Muscle of arm (tissue), 12 donors: ENCODE data around the gene DLG2. TPM values are rescaled to one million over a fixed set of nuclear protein-coding genes. Genes with fewer than 3 reads are reported as not detected.
A peak's percentile ranks its signal among the peaks of the same experiment; 100 is the strongest.

ENCODE experiments used
- DNase-seq: peaks from one replicate; pipeline ENCODE4 v3.0.0-alpha.2; 2013
- polyA plus RNA-seq, 12 donors: library from polyadenylated mRNA; unstranded; fragments of 120-200 nt; gene quantifications; one replicate each; pipeline ENCODE4 v1.2.1, GENCODE V29; 2013; ENCODE audit not compliant: insufficient read length in 12 of 12

The DLG2 gene
- polyA plus RNA-seq, 12 donors, result 8.3 to 18.2 (median 14.0) TPM; not detected in 1

GRCh38 chr11:83528877-83529276 is 2098.3 kb downstream of the DLG2 start:
- DNase-seq, result no peak

GRCh38 chr11:83528225-83528624 is 2098.9 kb downstream of the DLG2 start:
- DNase-seq, result no peak

GRCh38 chr11:83523676-83524075 is 2103.5 kb downstream of the DLG2 start:
- DNase-seq, result no peak

GRCh38 chr11:83522911-83523310 is 2104.2 kb downstream of the DLG2 start:
- DNase-seq, result no peak

GRCh38 chr11:83521647-83522596 is 2105.2 kb downstream of the DLG2 start:
- no peak for DNase-seq

GRCh38 chr11:83520849-83521248 is 2106.3 kb downstream of the DLG2 start:
- DNase-seq, result no peak

- no peak for DNase-seq
Measured at GRCh38 chr11:83511646-83512045, 2115.5 kb downstream of the DLG2 start.

GRCh38 chr11:83510530-83511460 is 2116.3 kb downstream of the DLG2 start:
- DNase-seq, result no peak

GRCh38 chr11:83508804-83509203 is 2118.3 kb downstream of the DLG2 start:
- DNase-seq, result no peak

- no peak for DNase-seq
Measured at GRCh38 chr11:83502041-83502440, 2125.1 kb downstream of the DLG2 start.

- no peak for DNase-seq
Measured at GRCh38 chr11:83493917-83494316, 2133.2 kb downstream of the DLG2 start.

GRCh38 chr11:83493034-83493433 is 2134.1 kb downstream of the DLG2 start:
- DNase-seq, result no peak

GRCh38 chr11:83483808-83484207 is 2143.3 kb downstream of the DLG2 start:
- no peak for DNase-seq

- DNase-seq, result no peak
Measured at GRCh38 chr11:83480811-83481210, 2146.3 kb downstream of the DLG2 start.

- no peak for DNase-seq
Measured at GRCh38 chr11:83480251-83480650, 2146.9 kb downstream of the DLG2 start.

- no peak for DNase-seq
Measured at GRCh38 chr11:83477772-83478171, 2149.4 kb downstream of the DLG2 start.

GRCh38 chr11:83475760-83476159 is 2151.4 kb downstream of the DLG2 start:
- DNase-seq, result no peak

GRCh38 chr11:83473743-83474142 is 2153.4 kb downstream of the DLG2 start:
- no peak for DNase-seq

- DNase-seq, result no peak
Measured at GRCh38 chr11:83472806-83473205, 2154.3 kb downstream of the DLG2 start.

- peak; percentile 11 for DNase-seq
Measured at GRCh38 chr11:83471831-83472727, 2155.1 kb downstream of the DLG2 start.

- no peak for DNase-seq
Measured at GRCh38 chr11:83467837-83468236, 2159.3 kb downstream of the DLG2 start.
